ENCODE data around the gene OXT. TPM values are rescaled to one million over a fixed set of nuclear protein-coding genes. Genes with fewer than 3 reads are reported as not detected.

Gene OXT
- total RNA-seq, 3 donors from 2014 or later (not counting 1 experiment from before 2014, with no cell fraction given) = not detected

DNA sequence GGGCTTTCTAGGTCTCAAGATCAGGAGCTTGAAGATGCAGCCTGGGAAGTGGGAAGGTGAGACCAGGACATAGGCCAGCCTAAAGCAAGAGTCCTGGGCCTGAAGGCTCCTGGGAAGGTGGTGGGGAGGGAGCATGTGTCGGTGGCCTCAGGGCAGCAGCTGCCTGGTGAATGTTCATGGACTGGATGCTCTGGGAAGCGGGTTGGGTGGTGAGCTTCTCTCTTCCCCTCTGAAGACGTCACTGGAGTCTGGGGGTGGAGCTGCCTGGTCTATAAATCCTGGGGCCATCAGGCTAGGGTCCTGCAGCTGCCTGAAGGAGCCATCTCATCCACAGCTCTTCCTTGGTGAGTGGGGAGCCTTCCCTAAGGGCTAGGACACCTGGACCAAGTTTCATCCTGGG, 28.1 kb upstream of the OXT start, which contains the start of gene GNRH2:
TSS of gene GNRH2 (plus strand) at position 301 of the 400 bp plus-strand sequence. CDS start 793 bp downstream, outside the sequence.
- H3K27me3 Mint-ChIP-seq (ENCODE audit: low read depth in 2 of 2) = no peaks in the 10 kb centered on the region
- intact Hi-C loops (cut with micrococcal nuclease) = no loop called here
- Histone ChIP-seq H3K27me3 (ENCODE audit: control insufficient read depth, insufficient read depth, low read length) (no peaks in the 10 kb centered on the region), H3K4me3 (ENCODE audit: low read length) (no peak within 1 kb of the TSS), H3K9me3 (ENCODE audit: control insufficient read depth, insufficient read depth, low read length) (no peaks in the 10 kb centered on the region), H3K4me1 (ENCODE audit: control insufficient read depth, insufficient read depth, low read length) (peaks cover 22% of the 10 kb centered on the region), H3K36me3 (ENCODE audit: control insufficient read depth, insufficient read depth, low read length) (peaks cover 24% of the 10 kb centered on the region), H3K27ac (ENCODE audit: low read length) (no peak within 1 kb of the TSS)
- peak within 1 kb of the TSS; percentile 63 to 86 for H3K27ac Mint-ChIP-seq
- DNase-seq (no peak), ATAC-seq (no peak)
- TF ChIP-seq CTCF (IDR thresholded peaks at IDR 0.05) = no peak
- H3K4me3 Mint-ChIP-seq = peak within 1 kb of the TSS; percentile 28
- peaks cover 21 to 35% of the 10 kb centered on the region in 2 donors for H3K4me1 Mint-ChIP-seq
- peaks cover 12% of the 10 kb centered on the region for H3K36me3 Mint-ChIP-seq
- 92% methylated on average over 2 of the region's 3 CpGs for WGBS (ENCODE audit: insufficient coverage)
- H3K9me3 Mint-ChIP-seq = no peaks in the 10 kb centered on the region

DNA sequence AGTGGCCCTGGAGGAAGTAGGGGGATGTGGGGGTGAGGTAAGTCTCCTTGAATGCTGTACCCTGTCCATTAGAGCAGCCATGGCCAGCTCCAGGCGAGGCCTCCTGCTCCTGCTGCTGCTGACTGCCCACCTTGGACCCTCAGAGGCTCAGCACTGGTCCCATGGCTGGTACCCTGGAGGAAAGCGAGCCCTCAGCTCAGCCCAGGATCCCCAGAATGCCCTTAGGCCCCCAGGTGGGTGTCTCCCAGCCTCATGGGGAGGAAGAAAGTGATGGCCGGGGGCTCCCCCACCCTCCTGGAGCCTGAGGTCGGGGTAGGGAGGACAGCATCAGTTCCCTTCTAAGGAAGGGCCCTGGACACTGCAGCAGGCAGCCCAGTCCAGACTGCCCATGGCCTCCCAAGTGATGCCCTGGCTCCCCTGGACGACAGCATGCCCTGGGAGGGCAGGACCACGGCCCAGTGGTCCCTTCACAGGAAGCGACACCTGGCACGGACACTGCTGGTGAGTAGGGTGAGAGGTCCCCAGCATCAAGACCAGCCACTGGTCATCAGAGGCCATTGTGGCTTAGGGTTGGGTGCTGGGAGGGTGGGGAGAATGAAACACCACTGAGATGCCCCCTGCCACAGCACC, 27.0 kb upstream of the OXT start:
- 68% methylated on average over 8 of the region's 8 CpGs for WGBS (ENCODE audit: insufficient coverage)
- Histone ChIP-seq H3K9me3 (ENCODE audit: control insufficient read depth, insufficient read depth, low read length) (no peaks in the 10 kb centered on the region), H3K4me3 (ENCODE audit: low read length) (no peak overlapping the region), H3K27me3 (ENCODE audit: control insufficient read depth, insufficient read depth, low read length) (no peaks in the 10 kb centered on the region), H3K4me1 (ENCODE audit: control insufficient read depth, insufficient read depth, low read length) (peaks cover 22% of the 10 kb centered on the region), H3K36me3 (ENCODE audit: control insufficient read depth, insufficient read depth, low read length) (peaks cover 18% of the 10 kb centered on the region), H3K27ac (ENCODE audit: low read length) (no peak overlapping the region)
- no peaks in the 10 kb centered on the region for H3K27me3 Mint-ChIP-seq (ENCODE audit: low read depth in 2 of 2)
- DNase-seq (no peak), ATAC-seq (no peak)
- no peaks in the 10 kb centered on the region for H3K9me3 Mint-ChIP-seq
- peaks cover 19 to 33% of the 10 kb centered on the region in 2 donors for H3K4me1 Mint-ChIP-seq
- intact Hi-C loops (cut with micrococcal nuclease) = no loop called here
- TF ChIP-seq CTCF (IDR thresholded peaks at IDR 0.05) = no peak
- peak overlapping the region; percentile 28 for H3K4me3 Mint-ChIP-seq
- peaks cover 2% of the 10 kb centered on the region for H3K36me3 Mint-ChIP-seq
- peak overlapping the region; percentile 77 to 86 for H3K27ac Mint-ChIP-seq

DNA sequence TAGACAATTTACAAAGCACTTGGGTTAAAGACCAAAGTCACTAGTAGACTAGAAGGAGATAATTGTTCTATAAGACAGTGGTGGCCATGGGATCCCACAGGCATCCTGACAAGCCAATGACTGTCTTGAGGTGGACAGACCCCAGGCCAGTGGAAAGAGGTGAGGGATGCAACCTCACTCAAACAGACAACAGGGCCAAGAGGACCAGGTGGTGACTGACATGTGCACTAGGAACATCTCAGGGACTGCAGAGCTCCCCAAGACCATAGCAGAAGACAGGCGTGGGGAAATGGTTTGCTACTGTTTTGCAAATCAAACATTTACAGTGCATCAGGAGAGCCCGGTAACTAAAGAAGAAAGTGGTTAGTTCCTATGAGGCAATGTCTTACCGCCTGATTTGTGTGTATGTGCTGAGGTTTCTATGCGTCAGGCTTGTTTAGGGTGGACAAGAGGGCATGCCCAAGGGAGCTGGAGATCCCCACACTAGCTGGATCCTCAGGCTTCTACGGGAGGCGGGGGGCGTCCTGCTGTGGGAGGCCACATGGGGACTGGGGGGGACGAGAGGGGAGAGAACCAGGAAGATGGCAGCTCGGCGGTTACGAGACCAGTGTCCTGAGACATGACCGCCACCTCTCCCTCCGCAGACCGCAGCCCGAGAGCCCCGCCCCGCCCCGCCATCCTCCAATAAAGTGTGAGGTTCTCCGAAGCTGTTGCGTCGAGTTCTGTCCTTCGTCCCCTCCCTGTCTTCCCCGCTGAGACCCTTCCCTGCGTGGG, 26.2 kb upstream of the OXT start:
- Mint-ChIP-seq H3K27me3 (ENCODE audit: low read depth in 2 of 2) (no peaks in the 10 kb centered on the region), H3K4me1 (peaks cover 17 to 30% of the 10 kb centered on the region in 2 donors), H3K4me3 (peak overlapping the region; percentile 87), H3K36me3 (no peaks in the 10 kb centered on the region), H3K27ac (peak overlapping the region; percentile 77 to 86), H3K9me3 (no peaks in the 10 kb centered on the region)
- Histone ChIP-seq H3K27me3 (ENCODE audit: control insufficient read depth, insufficient read depth, low read length) (no peaks in the 10 kb centered on the region), H3K27ac (ENCODE audit: low read length) (peak overlapping the region; percentile 74), H3K9me3 (ENCODE audit: control insufficient read depth, insufficient read depth, low read length) (no peaks in the 10 kb centered on the region), H3K36me3 (ENCODE audit: control insufficient read depth, insufficient read depth, low read length) (peaks cover 17% of the 10 kb centered on the region), H3K4me1 (ENCODE audit: control insufficient read depth, insufficient read depth, low read length) (peaks cover 22% of the 10 kb centered on the region), H3K4me3 (ENCODE audit: low read length) (peak overlapping the region; percentile 63)
- DNase-seq (peak; percentile 60 to 62), ATAC-seq (peak; percentile 61 to 69 (median 68))
- no peak for TF ChIP-seq CTCF (IDR thresholded peaks at IDR 0.05)
- intact Hi-C loops (cut with micrococcal nuclease) = no loop called here
- WGBS (ENCODE audit: insufficient coverage) = 2% methylated on average over 24 of the region's 24 CpGs
